Naive B cell (primary cell): ENCODE data around the gene SPNS2. TPM values are rescaled to one million over a fixed set of nuclear protein-coding genes. Genes with fewer than 3 reads are reported as not detected.
A peak's percentile ranks its signal among the peaks of the same experiment; 100 is the strongest.

Experiments used
- ATAC-seq, 2 donors: fragments of 150-1000 bp; cut with Tn5 transposase; 2 replicates each; pipeline ENCODE4 v1.10.0; 2021; ENCODE audit warnings: low read depth in 2 of 2, mild to moderate bottlenecking in 2 of 2, moderate library complexity in 2 of 2
- DNase-seq: peaks from one replicate; pipeline ENCODE4 v3.0.0; 2022
- H3K27ac Mint-ChIP-seq, 6 donors: one replicate each; pipeline ENCODE4 v1.8.0; 2020 to 2022; ENCODE audit warnings: mild to moderate bottlenecking in 6 of 6, mixed read lengths in 6 of 6, moderate library complexity in 5 of 6, inconsistent platforms in 2 of 6
- H3K27me3 Mint-ChIP-seq, 3 donors: one replicate each; pipeline ENCODE4 v1.8.0; 2021 to 2022; ENCODE audit warnings: mixed read lengths in 3 of 3, mild to moderate bottlenecking in 1 of 3
- H3K36me3 Mint-ChIP-seq, 2 donors: one replicate each; pipeline ENCODE4 v1.8.0; 2020 to 2022; ENCODE audit warnings: mixed read lengths in 2 of 2, inconsistent platforms in 1 of 2, mild to moderate bottlenecking in 1 of 2
- H3K4me1 Mint-ChIP-seq, 3 donors: one replicate each; pipeline ENCODE4 v1.8.0; 2020 to 2022; ENCODE audit warnings: mixed read lengths in 3 of 3, inconsistent platforms in 1 of 3, mild to moderate bottlenecking in 1 of 3, moderate library complexity in 1 of 3
- H3K4me3 Mint-ChIP-seq, 8 donors: one replicate each; pipeline ENCODE4 v1.8.0; 2020 to 2022; ENCODE audit warnings: mild to moderate bottlenecking in 8 of 8, mixed read lengths in 8 of 8, moderate library complexity in 8 of 8, inconsistent platforms in 2 of 8
- H3K9me3 Mint-ChIP-seq, 7 donors: one replicate each; pipeline ENCODE4 v1.8.0; 2020 to 2022; ENCODE audit warnings: mixed read lengths in 7 of 7, mild to moderate bottlenecking in 5 of 7, inconsistent platforms in 2 of 7, moderate library complexity in 1 of 7
- polyA plus RNA-seq, 6 donors: library from polyadenylated mRNA; unstranded; fragments of 300-500 nt; fragmentation: Illumina TruSeq; gene quantifications; one replicate each; pipeline ENCODE4 v1.2.3, GENCODE V29; 2021; ENCODE audit warnings: low read depth in 6 of 6

Gene SPNS2
- polyA plus RNA-seq, 6 donors from 2014 or later, result 0.23 TPM; not detected in 5

DNA sequence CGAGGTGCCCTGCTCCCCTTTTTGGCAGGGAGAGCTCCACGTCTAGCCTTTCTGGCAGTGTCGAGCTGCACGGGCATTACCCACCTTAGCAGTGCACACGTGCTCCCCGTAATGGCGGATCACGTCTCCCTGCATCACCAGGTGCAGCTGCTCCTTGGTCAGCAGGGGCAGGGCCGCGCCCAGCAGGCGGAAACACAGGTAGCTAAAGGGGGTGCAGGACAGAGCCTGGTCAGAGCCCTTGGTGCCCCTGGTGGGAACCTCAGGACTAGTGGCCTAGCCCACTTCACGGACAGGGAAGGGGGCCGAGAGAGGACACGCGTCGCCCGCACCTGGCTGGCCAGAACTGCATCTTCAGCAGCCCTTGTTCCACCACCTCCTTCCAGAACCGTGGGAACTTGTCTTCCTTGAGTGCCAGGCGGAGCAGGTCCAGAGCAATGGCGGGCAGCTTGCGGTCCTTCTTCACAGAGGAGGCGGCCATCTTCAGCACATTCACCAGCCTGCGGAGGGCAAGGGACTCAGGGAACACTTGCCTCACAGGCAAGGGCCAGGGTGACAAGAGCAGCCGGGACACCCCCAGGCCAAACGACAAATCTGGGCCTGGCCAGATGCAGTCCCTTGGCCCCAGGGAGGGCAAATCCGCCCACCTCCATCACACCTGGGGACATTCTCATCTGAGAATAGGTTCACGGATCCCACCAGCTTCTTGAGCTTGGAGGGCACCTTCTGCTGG lies 53.3 kb downstream of the SPNS2 start:
- H3K4me1 Mint-ChIP-seq, result peaks cover 23 to 30% (median 29%) of the 10 kb centered on the region in 3 donors
- no peaks in the 10 kb centered on the region for H3K27me3 Mint-ChIP-seq
- H3K9me3 Mint-ChIP-seq, result no peaks in the 10 kb centered on the region
- H3K27ac Mint-ChIP-seq, result no peak overlapping the region
- no peak for DNase-seq
- peaks cover 0 to 5% of the 10 kb centered on the region in 2 donors for H3K36me3 Mint-ChIP-seq
- peak overlapping the region in 3 of 8 donors; percentile 15 to 89 (median 33) for H3K4me3 Mint-ChIP-seq
- no peak for ATAC-seq

- H3K9me3 Mint-ChIP-seq, result no peaks in the 10 kb centered on the region
- no peak for DNase-seq
- H3K27me3 Mint-ChIP-seq, result no peaks in the 10 kb centered on the region
- H3K4me3 Mint-ChIP-seq, result peak overlapping the region; percentile 63 to 98 (median 96)
- ATAC-seq, result no peak
- peaks cover 27 to 30% (median 29%) of the 10 kb centered on the region in 3 donors for H3K4me1 Mint-ChIP-seq
- H3K27ac Mint-ChIP-seq, result peak overlapping the region in 1 of 6 donors; percentile 69
- peaks cover 0 to 5% of the 10 kb centered on the region in 2 donors for H3K36me3 Mint-ChIP-seq
Observed at GRCh38 chr17:4553669-4554068, 55.0 kb downstream of the SPNS2 start.

DNA sequence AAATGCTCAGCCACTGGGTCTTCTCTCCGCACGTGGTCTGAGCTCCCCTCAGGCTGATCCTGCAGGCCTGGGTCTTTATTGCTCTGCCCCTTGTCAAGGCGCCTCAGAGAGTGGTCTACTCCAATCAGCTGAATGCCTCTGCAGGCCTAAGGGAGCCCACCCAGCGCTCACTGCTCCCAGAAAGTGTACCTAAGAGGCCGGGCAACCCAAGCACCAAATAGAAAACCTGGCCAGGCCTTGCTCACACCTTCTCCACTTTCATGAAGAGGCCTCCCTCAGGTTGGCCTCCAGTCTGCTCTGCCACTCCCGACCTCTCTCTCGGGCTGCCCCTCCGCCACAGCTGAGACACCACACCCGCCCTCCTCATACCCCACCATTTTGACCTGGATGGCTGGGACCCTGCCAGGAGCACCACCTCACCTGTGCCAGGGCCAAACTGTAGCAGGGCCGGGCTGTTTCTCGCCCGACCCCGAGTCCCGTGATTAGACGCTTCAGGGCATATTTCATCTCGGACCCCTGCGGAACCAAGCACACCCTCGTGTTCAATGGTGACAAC lies 55.8 kb downstream of the SPNS2 start:
- DNase-seq (no peak), ATAC-seq (no peak)
- Mint-ChIP-seq H3K9me3 (no peaks in the 10 kb centered on the region), H3K4me3 (peak overlapping the region; percentile 89 to 98 (median 96)), H3K27me3 (no peaks in the 10 kb centered on the region), H3K27ac (peak overlapping the region in 2 of 6 donors; percentile 69 to 95), H3K36me3 (peaks cover 0 to 5% of the 10 kb centered on the region in 2 donors), H3K4me1 (peaks cover 27 to 30% (median 29%) of the 10 kb centered on the region in 3 donors)

DNA sequence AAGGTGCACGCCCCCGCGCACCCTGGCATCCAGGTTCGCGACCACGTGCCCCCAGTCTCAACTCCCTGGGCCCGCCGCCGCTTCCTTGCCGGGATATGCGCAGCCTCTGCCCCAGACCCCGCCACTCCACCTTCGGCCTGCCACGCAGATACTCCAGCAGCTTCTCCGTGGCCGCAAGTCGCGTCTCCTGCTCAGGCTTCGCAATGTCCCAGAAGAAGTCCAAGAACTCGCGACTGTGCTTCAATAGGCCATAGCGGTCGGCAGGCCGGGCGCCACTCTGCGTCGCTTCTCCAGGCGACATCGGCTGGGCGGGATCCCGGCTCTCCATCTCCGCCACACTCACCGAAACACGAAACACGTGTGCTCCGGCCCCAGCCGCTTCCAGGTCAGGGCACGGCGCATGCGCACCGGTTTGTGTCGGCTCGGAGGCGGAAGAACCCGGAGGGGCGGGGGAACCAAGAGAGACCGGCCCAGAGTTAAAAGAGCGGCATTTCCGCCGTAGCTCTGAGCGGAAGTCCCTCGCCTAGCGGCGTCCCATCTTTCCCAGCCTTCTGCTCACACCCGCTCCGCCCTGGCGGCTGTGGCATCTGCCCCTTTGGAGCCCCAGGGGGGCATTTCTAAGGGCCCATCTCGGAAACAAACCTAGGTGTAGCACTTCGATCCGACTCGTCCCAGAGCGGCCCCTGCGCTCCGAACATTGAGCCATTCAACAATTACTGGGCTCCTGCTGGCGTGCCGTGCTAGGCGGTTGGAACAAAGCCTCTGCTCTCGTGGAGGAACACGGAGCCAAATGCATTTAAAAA lies 56.5 kb downstream of the SPNS2 start, which contains the start of gene MYBBP1A:
Gene MYBBP1A, minus strand, starts transcription at position 388 of the 803 bp plus-strand sequence. Its CDS starts 60 bp downstream, at position 328.
- peak within 1 kb of the TSS; percentile 93 to 99 (median 96) for H3K27ac Mint-ChIP-seq
- H3K27me3 Mint-ChIP-seq, result no peaks in the 10 kb centered on the region
- H3K4me3 Mint-ChIP-seq, result peak within 1 kb of the TSS; percentile 89 to 98 (median 96)
- H3K4me1 Mint-ChIP-seq, result peaks cover 27 to 30% (median 29%) of the 10 kb centered on the region in 3 donors
- H3K9me3 Mint-ChIP-seq, result no peaks in the 10 kb centered on the region
- peak; percentile 94 to 95 for ATAC-seq
- peak; percentile 94 for DNase-seq
- peaks cover 0 to 5% of the 10 kb centered on the region in 2 donors for H3K36me3 Mint-ChIP-seq

- Mint-ChIP-seq H3K27me3 (no peaks in the 10 kb centered on the region), H3K27ac (peak overlapping the region; percentile 93 to 99 (median 96)), H3K36me3 (peaks cover 0 to 1% of the 10 kb centered on the region in 2 donors), H3K4me3 (peak overlapping the region; percentile 89 to 98 (median 96)), H3K4me1 (peaks cover 27 to 30% (median 30%) of the 10 kb centered on the region in 3 donors), H3K9me3 (no peaks in the 10 kb centered on the region)
- ATAC-seq (no peak), DNase-seq (no peak)
Observed at GRCh38 chr17:4555873-4556759, 57.4 kb downstream of the SPNS2 start.

GRCh38 chr17:4556996-4557395 lies 58.3 kb downstream of the SPNS2 start:
- Mint-ChIP-seq H3K27ac (no peak overlapping the region), H3K27me3 (no peaks in the 10 kb centered on the region), H3K36me3 (no peaks in the 10 kb centered on the region), H3K9me3 (no peaks in the 10 kb centered on the region), H3K4me1 (peaks cover 30 to 39% (median 34%) of the 10 kb centered on the region in 3 donors), H3K4me3 (peak overlapping the region in 4 of 8 donors; percentile 33 to 96 (median 92))
- DNase-seq (no peak), ATAC-seq (no peak)

DNA sequence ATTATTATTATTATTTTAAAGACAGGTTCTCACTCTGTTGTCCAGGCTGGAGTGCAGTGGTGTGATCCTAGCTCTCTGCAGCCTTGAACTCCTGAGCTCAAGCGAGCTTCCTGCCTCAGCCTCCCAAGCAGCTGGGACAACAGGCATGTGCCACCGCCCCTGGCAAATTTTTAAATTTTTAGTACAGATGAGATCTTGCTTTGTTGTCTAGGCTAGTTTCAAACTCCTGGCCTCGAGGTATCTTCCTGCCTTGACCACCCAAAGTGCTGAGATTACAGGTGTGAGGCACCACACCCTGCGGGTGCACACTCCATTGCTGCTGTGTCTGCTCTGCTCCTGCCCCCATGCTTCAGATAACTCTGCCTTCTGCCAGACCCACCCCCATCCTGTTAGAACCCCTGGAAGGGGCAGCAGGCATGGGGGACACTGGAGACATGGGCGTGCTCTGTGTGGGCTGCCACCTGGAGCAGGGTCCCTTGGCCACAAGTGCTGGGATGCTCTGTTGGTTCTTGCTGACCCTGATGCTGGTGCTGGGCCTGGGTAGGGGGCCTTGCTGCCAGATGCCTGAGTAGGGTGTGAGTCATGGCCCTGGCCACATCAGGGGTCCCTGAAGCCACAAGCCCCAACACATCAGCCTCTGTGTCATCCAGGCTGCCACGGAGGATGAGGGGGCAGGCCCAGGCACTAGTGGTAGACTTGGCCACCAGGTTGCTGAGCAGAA lies 59.1 kb downstream of the SPNS2 start:
- Mint-ChIP-seq H3K4me3 (peak overlapping the region in 2 of 8 donors; percentile 61 to 65), H3K36me3 (no peaks in the 10 kb centered on the region), H3K27ac (no peak overlapping the region)

GRCh38 chr17:4558347-4558971 lies 59.8 kb downstream of the SPNS2 start:
- Mint-ChIP-seq H3K27ac (no peak overlapping the region), H3K4me1 (peaks cover 37 to 45% (median 43%) of the 10 kb centered on the region in 3 donors)
- DNase-seq, result no peak

More for the DNA sequence above, 59.1 kb downstream of the SPNS2 start:
- DNase-seq, result no peak
- peaks cover 37 to 46% (median 42%) of the 10 kb centered on the region in 3 donors for H3K4me1 Mint-ChIP-seq
- no peak for ATAC-seq
- no peaks in the 10 kb centered on the region for H3K9me3 Mint-ChIP-seq
- H3K27me3 Mint-ChIP-seq, result no peaks in the 10 kb centered on the region

GRCh38 chr17:4559139-4559791 lies 60.6 kb downstream of the SPNS2 start:
- Mint-ChIP-seq H3K27ac (no peak overlapping the region), H3K9me3 (no peaks in the 10 kb centered on the region), H3K4me1 (peaks cover 30 to 37% (median 35%) of the 10 kb centered on the region in 3 donors), H3K27me3 (no peaks in the 10 kb centered on the region), H3K4me3 (no peak overlapping the region), H3K36me3 (no peaks in the 10 kb centered on the region)
- ATAC-seq (no peak), DNase-seq (no peak)

More at GRCh38 chr17:4558347-4558971, 59.8 kb downstream of the SPNS2 start:
- Mint-ChIP-seq H3K9me3 (no peaks in the 10 kb centered on the region), H3K36me3 (no peaks in the 10 kb centered on the region), H3K27me3 (no peaks in the 10 kb centered on the region), H3K4me3 (no peak overlapping the region)
- no peak for ATAC-seq

GRCh38 chr17:4559966-4560365 lies 61.3 kb downstream of the SPNS2 start:
- H3K4me1 Mint-ChIP-seq, result peaks cover 24 to 32% (median 28%) of the 10 kb centered on the region in 3 donors
- H3K27me3 Mint-ChIP-seq, result no peaks in the 10 kb centered on the region
- ATAC-seq (no peak), DNase-seq (no peak)
- H3K36me3 Mint-ChIP-seq, result no peaks in the 10 kb centered on the region
- no peaks in the 10 kb centered on the region for H3K9me3 Mint-ChIP-seq
- no peak overlapping the region for H3K27ac Mint-ChIP-seq
- no peak overlapping the region for H3K4me3 Mint-ChIP-seq

- Mint-ChIP-seq H3K4me3 (peak within 1 kb of the TSS in 2 of 8 donors; percentile 22 to 56), H3K27me3 (no peaks in the 10 kb centered on the region), H3K36me3 (no peaks in the 10 kb centered on the region), H3K4me1 (peaks cover 23 to 29% (median 25%) of the 10 kb centered on the region in 3 donors), H3K9me3 (no peaks in the 10 kb centered on the region), H3K27ac (peak within 1 kb of the TSS in 1 of 6 donors; percentile 35)
- ATAC-seq, result no peak
- DNase-seq, result no peak
Observed at GRCh38 chr17:4560421-4560820, 61.7 kb downstream of the SPNS2 start, which contains the start of gene GGT6. TSS of gene GGT6 (minus strand) at chr17:4560577. CDS start at chr17:4560521, 56 bp downstream.
